Peyer's patch (tissue), 4 donors: ENCODE data around the gene MYORG.

Experiments
- CTCF ChIP-seq, 6 experiments: fragments of 450-650 bp in 4 of 6; fragments of 200-600 bp in 2 of 6; sonication (generic) in 1 of 6; IDR thresholded peaks; one replicate each; pipeline ENCODE4 v1.5.1; 2017 to 2019; ENCODE audit warnings: antibody characterized with exemption in 6 of 6, mild to moderate bottlenecking in 3 of 6, moderate library complexity in 1 of 6
- POLR2A ChIP-seq, 2 donors: fragments of 450-650 bp; IDR thresholded peaks; one replicate each; pipeline ENCODE4 v1.5.1; 2017; ENCODE audit warnings: antibody characterized with exemption in 2 of 2, mild to moderate bottlenecking in 2 of 2, moderate library complexity in 2 of 2

GRCh38 chr9:34346873-34347799, 29.6 kb downstream of the MYORG start:
- TF ChIP-seq CTCF (IDR thresholded peaks at IDR 0.05) = no peak
- no peak for TF ChIP-seq POLR2A (IDR thresholded peaks at IDR 0.05)
